H1 (cell line): ENCODE results near the gene BCHE. TPM values are rescaled to one million over a fixed set of nuclear protein-coding genes. Genes with fewer than 3 reads are reported as not detected.

Experiments used
- CTCF ChIA-PET: fragments of 300-600 bp; sonication (Branson Sonifier 250); formaldehyde crosslinking; loops from one replicate; lab custom pipeline; 2021; ENCODE audit not compliant: partially characterized antibody; lab: Charles Lee
- POLR2A ChIA-PET: fragments of 300-600 bp; sonication (Branson Sonifier 250); formaldehyde crosslinking; loops from one replicate; lab custom pipeline; 2021; ENCODE audit warnings: inconsistent platforms; ENCODE audit not compliant: partially characterized antibody; lab: Charles Lee
- DNase-seq, 2 experiments: peaks; one replicate each; pipeline versions ENCODE4 v3.0.0 to v3.0.0-alpha.2; 2010 to 2022; ENCODE audit warnings: low spot score in 2 of 2, low read depth in 1 of 2, mixed read lengths in 1 of 2
- FAIRE-seq: peaks from 2 replicates; lab custom pipeline; 2011; peaks lifted over from hg19 to GRCh38; lab: Jason Lieb, UNC
- H2AFZ ChIP-seq: 2 replicates; pipeline ENCODE4 v1.8.1; 2012; ENCODE audit warnings: low read length, inconsistent platforms
- H2AK5ac ChIP-seq: 2 replicates; pipeline ENCODE4 v1.6.1; 2013; ENCODE audit warnings: low read depth, low read length
- H2BK120ac ChIP-seq: replicated peaks from 2 replicates; pipeline ENCODE3; 2013; ENCODE audit warnings: low read depth, low read length, inconsistent platforms
- H2BK12ac ChIP-seq: 2 replicates; pipeline ENCODE4 v1.6.1; 2013; ENCODE audit warnings: low read depth, low read length
- H2BK15ac ChIP-seq: 2 replicates; pipeline ENCODE4 v1.6.1; 2013; ENCODE audit warnings: low read length
- H2BK20ac ChIP-seq: 2 replicates; pipeline ENCODE4 v1.6.1; 2013; ENCODE audit warnings: low read length
- H2BK5ac ChIP-seq: 2 replicates; pipeline ENCODE4 v1.6.1; 2013; ENCODE audit warnings: low read depth, low read length
- H3K14ac ChIP-seq: 2 replicates; pipeline ENCODE4 v1.6.1; 2013; ENCODE audit warnings: inconsistent platforms; ENCODE audit not compliant: insufficient read length
- H3K18ac ChIP-seq: 2 replicates; pipeline ENCODE4 v1.6.1; 2013; ENCODE audit warnings: low read length; ENCODE audit errors: extremely low read depth
- H3K23ac ChIP-seq: 2 replicates; pipeline ENCODE4 v1.6.1; 2013; ENCODE audit warnings: inconsistent platforms; ENCODE audit not compliant: insufficient read length
- H3K23me2 ChIP-seq: 2 replicates; pipeline ENCODE4 v1.6.1; 2013; ENCODE audit warnings: low read depth, low read length
- H3K27ac ChIP-seq: 2 replicates; pipeline ENCODE4 v1.6.1; 2011; ENCODE audit warnings: low read depth, low read length, inconsistent platforms
- H3K27me3 ChIP-seq, 4 experiments: replicated peaks in 1 of 4; 1 replicate in 1 of 4; 2 replicates in 3 of 4; pipeline versions ENCODE4 v1.6.1 to v1.8.1; 2011 to 2013; ENCODE audit warnings: low read length in 3 of 4, mild to moderate bottlenecking in 3 of 4, inconsistent platforms in 2 of 4, mixed read lengths in 2 of 4, moderate library complexity in 1 of 4; ENCODE audit not compliant: control insufficient read depth in 3 of 4, insufficient read depth in 3 of 4; ENCODE audit errors: extremely low read depth in 1 of 4
- H3K36me3 ChIP-seq, 4 experiments: 2 replicates each; pipeline versions ENCODE4 v1.6.1 to v1.8.1; 2011 to 2013; ENCODE audit warnings: mild to moderate bottlenecking in 4 of 4, low read length in 3 of 4, moderate library complexity in 2 of 4, control low read depth in 1 of 4, inconsistent platforms in 1 of 4; ENCODE audit not compliant: insufficient read depth in 4 of 4, control insufficient read depth in 2 of 4
- H3K4ac ChIP-seq: replicated peaks from 2 replicates; pipeline ENCODE3; 2013; ENCODE audit warnings: low read length, low read depth, mixed read lengths, inconsistent platforms; ENCODE audit not compliant: insufficient read length
- H3K4me1 ChIP-seq, 4 experiments: replicated peaks in 1 of 4; 1 replicate in 1 of 4; 2 replicates in 3 of 4; pipeline versions ENCODE4 v1.6.1 to v1.8.1; 2011 to 2013; ENCODE audit warnings: low read length in 3 of 4, inconsistent platforms in 2 of 4, mixed read lengths in 1 of 4; ENCODE audit not compliant: insufficient read depth in 4 of 4, control insufficient read depth in 3 of 4
- H3K4me2 ChIP-seq, 2 experiments: 2 replicates each; pipeline versions ENCODE4 v1.6.1 to v1.8.1; 2011 to 2013; ENCODE audit warnings: low read depth in 2 of 2, low read length in 2 of 2, control low read depth in 1 of 2, inconsistent platforms in 1 of 2, mild to moderate bottlenecking in 1 of 2; ENCODE audit not compliant: insufficient read depth in 1 of 2
- H3K4me3 ChIP-seq, 4 experiments: fragments of 200-600, 300-600 bp in 1 of 4; sonication (generic), shearing (Covaris generic), sonication (Bioruptor Twin) in 1 of 4; 2 replicates each; pipeline versions ENCODE4 v1.5.1 to v1.8.1; 2011 to 2016; ENCODE audit warnings: low read length in 4 of 4, low read depth in 3 of 4, control low read depth in 2 of 4, inconsistent platforms in 2 of 4, mild to moderate bottlenecking in 2 of 4, mixed read lengths in 1 of 4, moderate library complexity in 1 of 4; ENCODE audit not compliant: insufficient read depth in 2 of 4; ENCODE audit errors: extremely low read depth in 1 of 4
- H3K56ac ChIP-seq: replicated peaks from 2 replicates; pipeline ENCODE3; 2013; ENCODE audit warnings: low read depth, mild to moderate bottlenecking, mixed read lengths, low read length, inconsistent platforms; ENCODE audit not compliant: insufficient read length
- H3K79me1 ChIP-seq: 2 replicates; pipeline ENCODE4 v1.6.1; 2013; ENCODE audit warnings: low read depth, low read length, control low read depth
- H3K79me2 ChIP-seq, 2 experiments: 2 replicates each; pipeline versions ENCODE4 v1.6.1 to v1.8.1; 2012 to 2013; ENCODE audit warnings: low read length in 2 of 2, mild to moderate bottlenecking in 2 of 2, inconsistent platforms in 1 of 2; ENCODE audit not compliant: insufficient read depth in 2 of 2, control insufficient read depth in 1 of 2
- H3K9ac ChIP-seq, 4 experiments: replicated peaks in 1 of 4; 1 replicate in 1 of 4; 2 replicates in 3 of 4; pipeline versions ENCODE4 v1.6.1 to v1.8.1; 2011 to 2013; ENCODE audit warnings: low read depth in 3 of 4, low read length in 3 of 4, control low read depth in 2 of 4, mild to moderate bottlenecking in 2 of 4, moderate library complexity in 2 of 4, inconsistent platforms in 1 of 4; ENCODE audit errors: extremely low read depth in 1 of 4
- H3K9me3 ChIP-seq, 2 experiments: 2 replicates each; pipeline versions ENCODE4 v1.6.1 to v1.8.1; 2012 to 2013; ENCODE audit warnings: mild to moderate bottlenecking in 2 of 2, moderate library complexity in 2 of 2, control low read depth in 1 of 2, inconsistent platforms in 1 of 2, low read depth in 1 of 2, low read length in 1 of 2, mixed read lengths in 1 of 2; ENCODE audit not compliant: insufficient read depth in 2 of 2
- H4K20me1 ChIP-seq, 2 experiments: replicated peaks in 1 of 2; 2 replicates each; pipeline versions ENCODE3 to v1.8.1; 2011 to 2013; ENCODE audit warnings: inconsistent platforms in 2 of 2, low read length in 2 of 2, mild to moderate bottlenecking in 1 of 2; ENCODE audit not compliant: insufficient read depth in 2 of 2, control insufficient read depth in 1 of 2
- H4K5ac ChIP-seq: 2 replicates; pipeline ENCODE4 v1.6.1; 2013; ENCODE audit warnings: low read length, low read depth, mixed read lengths, inconsistent platforms; ENCODE audit not compliant: insufficient read length
- H4K8ac ChIP-seq: 2 replicates; pipeline ENCODE4 v1.8.0; 2013; ENCODE audit warnings: mild to moderate bottlenecking, moderate library complexity, low read length, inconsistent platforms; ENCODE audit not compliant: insufficient read depth; ENCODE audit errors: extremely low read depth
- H4K91ac ChIP-seq: replicated peaks from 2 replicates; pipeline ENCODE3; 2013; ENCODE audit warnings: low read length, mixed read lengths, inconsistent platforms; ENCODE audit not compliant: insufficient read length
- BCL11A ChIP-seq, 2 experiments: IDR thresholded peaks; one replicate each; pipeline ENCODE4 v1.6.1; 2011; ENCODE audit warnings: low read depth in 2 of 2, low read length in 2 of 2, mild to moderate bottlenecking in 2 of 2
- CTBP2 ChIP-seq: IDR thresholded peaks from 2 replicates; pipeline ENCODE4 v1.7.0; 2011; ENCODE audit warnings: borderline replicate concordance, mild to moderate bottlenecking, moderate library complexity, mixed read lengths, low read length; ENCODE audit not compliant: insufficient read depth, insufficient read length
- CTCF ChIP-seq, 3 experiments: IDR thresholded peaks; 1 replicate in 2 of 3; 2 replicates in 1 of 3; pipeline versions ENCODE4 v1.5.1 to v1.6.1; 2011; ENCODE audit warnings: low read length in 3 of 3, mild to moderate bottlenecking in 3 of 3, inconsistent platforms in 2 of 3, low read depth in 1 of 3, moderate library complexity in 1 of 3; ENCODE audit not compliant: insufficient read depth in 1 of 3; ENCODE audit errors: control extremely low read depth in 1 of 3
- E2F6 ChIP-seq: IDR thresholded peaks from 2 replicates; pipeline ENCODE4 v1.6.1; 2012; ENCODE audit warnings: inconsistent platforms
- HDAC6 ChIP-seq: IDR thresholded peaks from one replicate; pipeline ENCODE4 v1.7.1; 2012; ENCODE audit warnings: low read depth, mild to moderate bottlenecking, inconsistent platforms, low read length, moderate library complexity
- POLR2AphosphoS5 ChIP-seq: IDR thresholded peaks from 2 replicates; pipeline ENCODE4 v1.6.1; 2011; ENCODE audit warnings: low read depth, low read length
- SP2 ChIP-seq: IDR thresholded peaks from 2 replicates; pipeline ENCODE4 v1.6.1; 2012; ENCODE audit warnings: mild to moderate bottlenecking, low read length, inconsistent platforms
- WGBS, 2 experiments: shearing (Covaris generic) in 1 of 2; methylation state at CpG; one replicate each; pipeline versions ENCODE4 v1.1.6 to v1.1.7; 2013 to 2015; ENCODE audit warnings: low lambda C conversion rate in 2 of 2, mixed read lengths in 2 of 2, inconsistent platforms in 1 of 2, low coverage in 1 of 2, missing lambda C conversion rate in 1 of 2; ENCODE audit not compliant: insufficient replicate concordance in 2 of 2, insufficient coverage in 1 of 2, insufficient read length in 1 of 2; ENCODE audit errors: extremely low coverage in 1 of 2, missing lambda C conversion rate in 1 of 2; 5-methylcytosine and 5-hydroxymethylcytosine counted together
- polyA plus RNA-seq, 7 experiments: library from polyadenylated mRNA; depleted of rRNA in 3 of 7; stranded (reverse) in 5 of 7; unstranded in 2 of 7; fragments of >200 nt in 5 of 7; fragments of 200-250 nt in 2 of 7; gene quantifications; 1 replicate in 5 of 7; 2 replicates in 1 of 7; 4 replicates in 1 of 7; pipeline versions ENCODE4 v1.2.1 to v1.2.3, GENCODE V29; 2011 to 2013; ENCODE audit warnings: missing spikeins in 2 of 7, mixed read lengths in 2 of 7
- total RNA-seq: library from RNA; stranded (reverse); fragmentation: NEBNext Ultra II Directional; extraction: Animal tissue kit (Norgen Biotek cat#: 25700); gene quantifications from 2 replicates; pipeline ENCODE4 v1.2.1, GENCODE V29; 2021

The BCHE gene
- total and polyA plus RNA-seq, 2 of the 8 experiments (the other 6 are each of a cell fraction or from before 2014, with no cell fraction given), result 0.56 to 1.9 TPM

- Histone ChIP-seq H3K14ac (no peak overlapping the region), H3K9ac (no peak overlapping the region), H3K27ac (no peak overlapping the region), H4K91ac (no peak overlapping the region), H3K4me3 (no peak overlapping the region), H2AFZ (no peak overlapping the region), H2BK15ac (no peak overlapping the region), H3K4me1 (no peaks in the 10 kb centered on the region), H2BK120ac (no peak overlapping the region), H3K79me1 (no peaks in the 10 kb centered on the region), H3K9me3 (no peaks in the 10 kb centered on the region), H3K36me3 (no peaks in the 10 kb centered on the region), H3K79me2 (no peaks in the 10 kb centered on the region), H3K23me2 (no peaks in the 10 kb centered on the region), H4K5ac (no peak overlapping the region), H4K20me1 (no peaks in the 10 kb centered on the region), H2BK12ac (no peak overlapping the region), H2BK20ac (no peak overlapping the region), H3K27me3 (no peaks in the 10 kb centered on the region), H2AK5ac (no peak overlapping the region), H3K4me2 (no peak overlapping the region), H3K18ac (no peak overlapping the region), H2BK5ac (no peak overlapping the region), H3K4ac (no peak overlapping the region), H4K8ac (no peak overlapping the region), H3K23ac (no peak overlapping the region), H3K56ac (no peak overlapping the region)
- no peak for DNase-seq
- CTCF ChIA-PET, result no interaction called here
- POLR2A ChIA-PET, result no interaction called here
- TF ChIP-seq BCL11A (IDR thresholded peaks at IDR 0.05; ENCODE audit: low read depth in 2 of 2, low read length in 2 of 2) (no peak), POLR2AphosphoS5 (no peak), HDAC6 (no peak), CTBP2 (no peak), CTCF (IDR thresholded peaks at IDR 0.05; ENCODE audit: control extremely low read depth in 1 of 3, insufficient read depth in 1 of 3, low read depth in 1 of 3, low read length in 3 of 3) (no peak), SP2 (no peak), E2F6 (no peak)
- WGBS, 2 experiments, result 44% methylated on average over 2 of the region's 2 CpGs; no CpG with 5 or more reads in 1 of the 2 experiments
- no peak for FAIRE-seq
Measured at GRCh38 chr3:165820671-165821123, 16.5 kb downstream of the BCHE start.
